SK-MEL-5 (cell line): ENCODE measurements around the gene CECR2. TPM values are rescaled to one million over a fixed set of nuclear protein-coding genes. Genes with fewer than 3 reads are reported as not detected.

Experiments used
- DNase-seq: peaks from one replicate; pipeline ENCODE4 v3.0.0-alpha.2; 2016; ENCODE audit warnings: low read depth, low spot score
- in situ Hi-C: cut with HindIII; loops from 2 replicates; pipeline ENCODE4 v1.10.0; 2016; ENCODE audit warnings: low sequenced_read_pairs, high pct_unique_total_duplicates, low pct_unique_long_range_greater_than_20kb
- total RNA-seq: library from RNA; depleted of rRNA; stranded (reverse); fragments of >200 nt; shearing (Covaris generic); gene quantifications from 2 replicates; pipeline ENCODE4 v1.2.3, GENCODE V29; 2014

Gene CECR2
- total RNA-seq, 1 experiment from 2014 or later: 4.8 TPM

- DNase-seq: no peak
- in situ Hi-C loops: no loop called here
Observed at GRCh38 chr22:17384612-17385330, 15.5 kb downstream of the CECR2 start.

GRCh38 chr22:17387356-17387755 is 18.1 kb downstream of the CECR2 start:
- in situ Hi-C loops: no loop called here

GRCh38 chr22:17388235-17388634 is 19.0 kb downstream of the CECR2 start:
- DNase-seq: no peak
- in situ Hi-C loops: no loop called here

More at GRCh38 chr22:17387356-17387755, 18.1 kb downstream of the CECR2 start:
- DNase-seq: no peak

- DNase-seq: peak; percentile 93
- in situ Hi-C loops: no loop called here
Observed at GRCh38 chr22:17390087-17390486, 20.8 kb downstream of the CECR2 start.

- DNase-seq: no peak
- in situ Hi-C loops: no loop called here
Observed at GRCh38 chr22:17396516-17396915, 27.3 kb downstream of the CECR2 start.

- in situ Hi-C loops: no loop called here
- no peak for DNase-seq
Observed at GRCh38 chr22:17397756-17398547, 28.7 kb downstream of the CECR2 start.

GRCh38 chr22:17400305-17400704 is 31.0 kb downstream of the CECR2 start:
- no peak for DNase-seq
- in situ Hi-C loops: no loop called here

- no peak for DNase-seq
Observed at GRCh38 chr22:17401728-17402127, 32.5 kb downstream of the CECR2 start.

GRCh38 chr22:17402293-17402692 is 33.0 kb downstream of the CECR2 start:
- in situ Hi-C loops: no loop called here
- DNase-seq: no peak

More at GRCh38 chr22:17401728-17402127, 32.5 kb downstream of the CECR2 start:
- in situ Hi-C loops: no loop called here

GRCh38 chr22:17403906-17404305 is 34.6 kb downstream of the CECR2 start:
- no peak for DNase-seq
- in situ Hi-C loops: no loop called here

- in situ Hi-C loops: no loop called here
- DNase-seq: no peak
Observed at GRCh38 chr22:17407643-17408042, 38.4 kb downstream of the CECR2 start.

GRCh38 chr22:17410576-17410975 is 41.3 kb downstream of the CECR2 start:
- in situ Hi-C loops: no loop called here
- DNase-seq: no peak

GRCh38 chr22:17411213-17411612 is 42.0 kb downstream of the CECR2 start:
- in situ Hi-C loops: no loop called here
- no peak for DNase-seq

GRCh38 chr22:17412232-17412631 is 43.0 kb downstream of the CECR2 start:
- no peak for DNase-seq
- in situ Hi-C loops: no loop called here

GRCh38 chr22:17418890-17419324 is 49.6 kb downstream of the CECR2 start:
- no peak for DNase-seq
- in situ Hi-C loops: no loop called here

GRCh38 chr22:17419348-17419747 is 50.1 kb downstream of the CECR2 start:
- in situ Hi-C loops: no loop called here
- no peak for DNase-seq

- DNase-seq: no peak
- in situ Hi-C loops: no loop called here
Observed at GRCh38 chr22:17422736-17423343, 53.6 kb downstream of the CECR2 start.

- in situ Hi-C loops: no loop called here
- no peak for DNase-seq
Observed at GRCh38 chr22:17423616-17424015, 54.4 kb downstream of the CECR2 start.
